ENCODE data around the gene ZNF208. TPM values are rescaled to one million over a fixed set of nuclear protein-coding genes. Genes with fewer than 3 reads are reported as not detected.
"Not testable (repeated sequence)": the region's sequence is repeated elsewhere in the genome, so short reads cannot be mapped to it uniquely, and the experiment has no call there.

The ZNF208 gene
- total RNA-seq, 1 donor from 2014 or later: 7.3 TPM

- not testable (repeated sequence) for DNase-seq (ENCODE audit: low spot score in 2 of 2); FAIRE-seq
Measured at GRCh38 chr19:21890017-21890416, 120.7 kb downstream of the ZNF208 start.

DNA sequence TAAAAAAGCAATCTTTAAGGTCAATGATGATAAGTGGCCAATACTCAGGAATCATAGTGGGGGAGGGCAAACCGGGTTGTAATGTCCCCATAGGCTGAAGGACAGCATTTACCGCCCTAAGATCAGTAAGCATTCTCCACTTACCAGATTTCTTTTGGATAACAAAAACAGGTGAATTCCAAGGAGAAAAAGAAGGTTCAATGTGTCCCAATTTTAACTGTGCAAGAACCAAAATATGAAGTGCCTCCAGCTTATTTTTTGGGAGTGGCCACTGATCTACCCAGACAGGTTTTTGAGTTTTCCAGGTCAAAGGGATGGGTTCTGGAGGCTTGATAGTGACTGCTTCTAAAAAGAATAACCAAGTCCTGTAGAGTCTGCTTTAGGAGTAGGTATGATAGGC is 125.2 kb downstream of the ZNF208 start:
- DNase-seq (ENCODE audit: low spot score in 2 of 2); FAIRE-seq: not testable (repeated sequence)

- not testable (repeated sequence) for DNase-seq (ENCODE audit: low spot score in 2 of 2); FAIRE-seq
Measured at GRCh38 chr19:21884786-21885185, 126.0 kb downstream of the ZNF208 start.

DNA sequence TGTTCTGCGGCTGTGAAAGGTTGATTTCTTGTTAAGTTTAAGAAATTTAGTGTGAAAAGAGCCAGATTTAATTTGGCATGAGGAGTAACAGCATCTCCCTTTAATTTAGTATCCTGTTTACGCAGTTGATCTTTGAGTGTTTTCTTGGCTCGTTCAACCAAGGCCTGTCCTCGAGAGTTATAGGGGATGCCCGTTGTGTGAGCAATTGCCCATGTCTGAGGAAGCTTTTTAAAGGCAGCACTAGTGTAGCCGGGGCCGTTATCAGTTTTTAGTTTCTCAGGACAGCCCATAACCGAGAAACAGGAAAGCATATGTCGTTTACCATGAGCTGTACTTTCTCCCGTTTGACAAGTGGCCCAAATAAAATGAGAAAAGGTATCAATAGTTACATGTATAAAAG is 127.2 kb downstream of the ZNF208 start:
- DNase-seq (ENCODE audit: low spot score in 2 of 2) (no peak), FAIRE-seq (no peak)

Other genes with a start within 250 kb of the ZNF208 start
- gene ZNF100, start 243.4 kb downstream of the ZNF208 start, total RNA-seq: 13.0 TPM
- 34.6 TPM for gene ZNF43, start 174.8 kb downstream of the ZNF208 start, total RNA-seq
- 2.0 TPM for gene ZNF257, start 41.5 kb upstream of the ZNF208 start, total RNA-seq
- gene ZNF676, start 186.0 kb upstream of the ZNF208 start, total RNA-seq: under 0.01 TPM